ENCODE measurements around the gene LLPH.
A peak's percentile ranks its signal among the peaks of the same experiment; 100 is the strongest.

The LLPH gene

DNA sequence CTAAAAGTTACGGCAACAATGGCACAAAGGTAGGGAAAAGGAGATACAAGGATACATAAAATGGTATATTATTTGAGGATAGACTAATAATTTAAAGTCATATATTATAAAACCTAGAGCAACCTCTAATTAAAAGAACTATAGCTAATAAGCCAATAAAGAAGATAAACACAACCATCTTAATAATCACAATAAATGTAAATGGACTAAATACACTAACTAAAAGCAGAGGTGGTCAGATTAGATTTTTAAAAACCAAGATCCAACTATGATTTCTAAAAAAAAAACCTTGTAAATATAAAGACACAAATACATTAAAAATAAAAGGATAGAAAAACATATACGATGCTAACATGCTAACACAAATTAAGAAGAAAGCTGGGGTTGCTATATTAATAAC lies 10.7 kb upstream of the LLPH start:
- DNase-seq = no peak

DNA sequence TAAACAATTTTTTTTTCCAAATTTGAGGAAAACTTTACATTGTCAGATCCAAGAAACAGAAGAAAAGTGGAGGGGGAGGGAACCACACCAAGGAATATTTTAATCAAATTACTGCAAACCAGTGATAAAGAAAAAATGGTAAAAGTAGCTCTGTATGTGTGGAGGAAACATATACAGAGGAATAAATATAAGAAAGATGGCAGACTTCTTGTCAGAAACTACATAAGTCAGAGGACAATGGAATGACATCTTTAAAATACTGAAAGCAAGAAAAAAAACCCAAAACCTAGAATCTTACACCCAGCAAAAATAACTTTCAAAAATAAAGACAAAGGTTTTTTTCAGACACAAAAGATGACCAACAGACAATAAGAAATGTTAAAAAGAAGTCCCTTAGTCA lies 10.2 kb upstream of the LLPH start:
- DNase-seq = no peak

DNA sequence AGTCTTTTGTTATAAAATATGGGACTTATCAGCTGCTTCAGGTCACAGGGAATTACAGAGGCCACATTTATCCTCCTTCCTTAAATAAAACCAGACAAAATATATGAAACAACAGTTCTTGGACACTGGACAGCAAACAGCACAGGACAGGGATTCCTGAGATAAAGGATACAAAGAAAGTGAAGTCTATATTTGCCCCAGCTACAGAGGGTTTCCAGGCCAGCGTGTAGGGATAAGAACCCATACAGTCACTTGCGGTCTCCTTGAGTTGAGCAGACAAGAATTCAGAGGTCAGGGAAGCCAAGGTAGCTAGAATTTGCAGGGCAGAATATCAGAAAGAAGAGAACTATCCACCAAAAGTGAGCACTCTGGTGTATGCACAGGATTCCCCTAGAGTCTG lies 8.8 kb upstream of the LLPH start:
- no peak for DNase-seq

DNA sequence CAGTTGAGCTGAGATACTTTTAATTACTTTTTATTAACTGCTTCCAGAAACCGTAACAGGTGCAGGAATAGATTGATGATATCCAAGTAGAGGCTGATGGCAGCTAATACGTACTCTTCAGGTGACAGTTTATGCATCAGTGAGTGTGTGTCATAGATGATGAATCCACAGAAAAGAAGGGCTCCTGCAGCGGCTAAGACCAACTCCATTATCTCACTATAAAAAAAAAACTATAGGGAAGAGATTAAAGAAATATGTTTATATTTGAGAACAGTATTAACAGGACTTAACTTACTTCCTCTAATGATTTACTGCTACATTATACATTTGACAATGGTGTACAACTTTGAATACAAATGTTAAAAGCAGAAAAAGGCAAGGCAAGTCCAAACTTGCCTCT lies 7.4 kb upstream of the LLPH start:
- no peak for DNase-seq

DNA sequence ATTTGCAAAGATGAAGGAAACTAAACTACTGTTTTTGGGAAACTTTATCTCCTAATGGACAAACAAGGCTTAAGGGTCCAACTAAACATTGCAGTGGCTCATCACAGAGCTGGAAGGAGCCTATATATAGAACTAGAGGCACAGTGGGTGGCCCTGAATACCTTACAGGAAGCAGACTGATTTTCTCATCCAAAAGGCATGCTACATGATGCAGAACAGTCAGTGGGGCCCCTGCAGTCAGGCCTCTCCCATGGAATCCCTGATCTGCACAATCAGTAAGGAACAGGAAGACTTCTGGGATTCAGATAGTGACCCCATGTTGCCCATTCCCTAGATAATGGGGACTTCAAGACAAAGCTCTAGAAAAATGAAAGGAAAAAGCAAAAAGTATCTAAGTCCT lies 1.9 kb upstream of the LLPH start:
- no peak for DNase-seq

DNA sequence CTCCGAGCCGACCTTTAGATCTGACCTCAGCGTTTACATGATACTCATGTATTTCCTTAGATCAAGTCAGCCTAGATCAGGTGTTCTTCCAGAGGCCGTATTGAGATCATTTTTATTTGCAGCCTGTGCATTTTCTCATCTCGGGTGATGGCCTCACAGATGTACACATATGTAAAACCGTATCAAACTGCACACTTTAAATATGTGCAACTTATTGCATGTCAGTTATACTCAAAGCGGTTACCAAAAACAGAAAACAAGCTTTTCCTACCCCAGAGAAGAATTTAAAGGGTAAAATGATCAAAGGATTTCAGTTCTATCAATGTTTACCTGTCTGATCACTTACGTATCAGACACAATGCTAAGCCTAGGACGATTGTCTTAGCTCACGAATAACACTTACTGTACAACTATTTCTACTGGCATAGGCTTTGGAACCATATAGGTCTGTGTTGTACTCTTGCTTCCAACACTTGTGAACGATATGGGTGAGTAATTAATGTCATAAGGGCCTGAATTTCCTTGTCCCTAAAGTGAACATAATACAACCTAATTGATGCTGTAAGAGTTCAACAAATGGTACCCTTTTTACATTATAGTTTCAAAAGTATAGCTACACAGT lies 628 bp upstream of the LLPH start:
- DNase-seq = no peak

DNA sequence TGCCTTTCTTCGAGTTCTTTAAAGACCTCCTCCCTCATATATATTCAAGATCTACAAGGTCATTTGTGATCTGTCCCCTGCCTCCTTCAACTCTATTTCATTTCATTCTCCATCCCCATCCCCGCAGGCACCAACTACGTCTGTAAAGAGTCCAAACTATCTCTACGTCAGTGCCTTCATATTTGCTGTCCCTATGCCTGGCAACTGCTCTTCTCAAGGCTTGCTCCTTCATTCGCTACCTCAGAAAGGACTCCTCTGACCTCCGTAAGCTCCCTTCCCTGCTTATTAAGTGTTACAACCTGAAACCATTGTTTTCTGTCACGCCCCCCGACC lies 650 bp downstream of the LLPH start:
- DNase-seq = no peak

DNA sequence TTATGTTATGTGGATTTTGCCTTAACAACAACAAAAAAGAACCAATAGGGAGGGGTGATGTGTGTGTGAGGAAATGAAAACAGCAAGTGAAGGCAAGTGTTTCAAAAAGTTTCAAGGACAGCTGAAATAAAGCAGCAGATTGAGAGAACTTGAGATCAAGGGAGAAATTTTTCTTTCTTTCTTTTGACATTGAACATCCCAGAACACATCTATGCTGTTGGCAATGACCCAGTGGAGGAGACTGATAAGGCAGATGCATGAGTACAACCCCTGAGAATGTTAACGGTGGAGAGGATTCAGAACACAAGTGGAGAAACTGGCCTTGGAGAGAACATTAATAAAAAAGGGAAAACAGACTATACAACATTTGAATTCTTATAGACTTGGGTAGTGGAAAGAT lies 2.9 kb downstream of the LLPH start:
- no peak for DNase-seq

DNA sequence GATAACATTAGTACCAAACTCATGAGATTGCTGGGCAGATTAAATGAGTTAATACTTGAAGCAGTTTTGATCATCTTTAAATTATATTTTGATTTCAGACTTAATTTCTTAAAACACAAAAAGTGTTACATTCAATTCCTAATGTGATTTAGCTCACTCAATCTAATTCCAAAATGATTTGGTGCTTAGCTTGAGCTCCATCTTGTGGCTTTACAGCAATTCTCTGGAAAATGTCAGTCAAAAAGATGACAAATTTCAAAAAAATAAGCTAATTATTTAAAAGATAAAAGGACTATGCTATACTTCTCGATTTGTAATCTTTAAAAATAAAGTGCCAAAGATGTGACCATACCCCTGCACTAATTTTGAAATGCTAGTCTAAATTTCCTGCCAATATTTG lies 10.1 kb downstream of the LLPH start:
- no peak for DNase-seq

DNA sequence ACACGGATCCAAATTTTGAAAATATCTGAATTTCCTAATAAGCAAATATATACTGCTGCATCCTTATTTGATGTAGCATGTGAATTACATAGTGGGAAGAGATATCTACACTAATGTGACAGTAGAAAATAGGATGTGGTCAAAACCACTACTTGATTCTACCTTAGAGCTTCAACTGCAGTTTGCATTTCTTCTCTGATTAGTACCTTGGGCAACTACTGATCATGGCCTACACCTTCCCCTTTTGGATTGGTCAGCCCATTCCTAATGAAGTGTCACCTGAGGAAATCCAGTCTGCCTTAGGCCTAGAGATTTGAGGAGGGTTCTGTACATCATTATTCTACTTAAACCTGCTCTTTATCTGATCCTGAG lies 10.7 kb downstream of the LLPH start:
- DNase-seq = no peak

DNA sequence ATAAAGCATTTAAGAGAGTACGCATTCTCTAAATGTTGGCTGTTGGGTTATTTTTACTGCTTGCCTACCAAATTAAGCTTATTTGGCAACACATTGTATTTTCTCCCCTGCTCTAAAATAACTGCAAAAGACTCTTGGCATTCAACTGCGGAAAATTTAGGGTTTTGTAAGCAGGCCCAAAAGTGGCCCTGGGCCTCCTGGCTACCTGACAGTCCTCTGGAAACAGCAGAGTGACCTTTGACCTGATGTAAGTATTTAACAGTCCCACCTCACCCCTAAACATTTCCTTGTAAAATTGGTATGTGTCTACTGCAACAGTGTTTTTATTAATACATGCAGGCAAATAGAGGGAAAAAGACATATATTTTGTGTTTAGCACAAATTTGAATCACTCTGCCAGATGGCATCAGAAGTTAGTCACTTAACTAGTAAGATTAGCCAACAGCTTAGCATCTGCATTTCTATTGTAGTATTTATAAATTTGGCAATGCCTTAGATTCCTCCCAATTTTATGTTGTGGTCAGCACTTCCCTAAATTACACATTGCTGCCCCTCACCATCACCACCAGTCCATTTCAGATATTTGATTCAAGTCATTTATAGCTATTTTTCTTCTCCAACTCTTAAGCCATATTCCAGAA lies 11.2 kb downstream of the LLPH start:
- no peak for DNase-seq

DNA sequence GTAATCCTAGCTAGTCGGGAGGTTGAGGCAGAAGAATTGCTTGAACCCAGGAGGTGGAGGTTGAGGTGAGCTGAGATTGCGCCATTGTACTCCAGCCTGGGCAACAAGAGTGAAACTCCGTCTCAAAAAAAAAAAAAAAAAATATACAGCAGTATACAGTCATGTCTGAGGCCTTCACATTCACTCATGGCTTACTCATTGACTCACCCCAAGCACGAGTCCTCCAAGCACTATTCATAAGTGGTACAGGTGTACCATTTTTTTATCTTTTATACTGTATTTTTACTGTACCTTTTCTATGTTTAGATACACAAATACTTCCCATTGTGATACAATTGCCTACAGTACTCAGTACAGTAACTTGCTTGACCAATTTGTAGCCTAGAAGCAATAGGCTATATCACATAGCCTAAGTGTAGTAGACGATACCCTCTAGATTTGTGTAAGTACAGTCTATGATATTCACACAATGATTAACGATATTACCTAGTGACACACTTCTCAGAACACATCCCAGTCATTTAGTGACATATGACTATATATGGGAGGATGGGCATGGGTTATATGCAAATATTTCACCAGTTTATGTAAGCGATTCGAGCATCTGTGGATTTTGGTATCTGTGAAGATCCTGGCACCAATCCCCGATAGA lies 12.2 kb downstream of the LLPH start:
- DNase-seq = no peak

DNA sequence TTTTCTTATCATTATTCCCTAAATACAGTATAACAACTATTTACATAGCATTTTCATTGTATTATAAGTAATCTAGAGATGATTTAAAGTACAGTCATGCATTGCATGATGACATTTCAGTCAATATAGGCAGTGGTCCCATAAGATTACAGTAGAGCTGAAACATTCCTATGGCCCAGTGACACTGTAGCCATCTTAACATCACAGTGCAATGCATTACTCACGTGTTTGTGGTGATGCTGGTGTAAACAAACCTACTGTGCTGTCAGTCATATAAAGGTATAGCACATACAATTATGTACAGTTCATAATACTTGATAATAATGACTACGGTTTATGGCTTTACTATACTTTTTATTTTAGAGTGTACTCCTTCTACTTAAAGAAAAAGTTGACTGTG lies 13.3 kb downstream of the LLPH start:
- DNase-seq = no peak

DNA sequence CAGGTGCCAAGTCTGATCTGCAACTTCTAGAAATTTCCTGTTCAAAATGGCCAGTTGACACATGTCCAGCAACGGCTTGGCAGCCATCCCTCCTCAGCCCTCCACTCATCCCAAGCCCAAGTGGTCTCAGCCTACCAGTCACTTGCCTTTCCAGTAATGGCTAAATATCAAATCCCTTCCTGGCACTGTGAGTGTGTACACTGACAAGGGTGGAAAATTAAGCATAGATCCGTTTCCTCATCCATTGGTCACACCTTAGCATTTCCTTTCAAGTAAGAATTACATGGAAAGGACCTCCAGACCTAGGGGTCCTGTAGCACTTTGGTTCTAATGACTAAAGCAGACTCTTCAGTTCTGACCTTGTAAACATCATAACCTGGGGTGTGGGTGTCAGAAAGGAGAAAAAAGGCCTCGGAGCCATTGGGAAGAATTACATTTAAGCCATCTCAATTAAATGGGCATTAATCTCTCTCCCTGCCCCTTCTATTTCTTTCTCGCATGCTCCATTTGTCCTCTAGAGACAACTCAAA lies 15.4 kb downstream of the LLPH start:
- no peak for DNase-seq

DNA sequence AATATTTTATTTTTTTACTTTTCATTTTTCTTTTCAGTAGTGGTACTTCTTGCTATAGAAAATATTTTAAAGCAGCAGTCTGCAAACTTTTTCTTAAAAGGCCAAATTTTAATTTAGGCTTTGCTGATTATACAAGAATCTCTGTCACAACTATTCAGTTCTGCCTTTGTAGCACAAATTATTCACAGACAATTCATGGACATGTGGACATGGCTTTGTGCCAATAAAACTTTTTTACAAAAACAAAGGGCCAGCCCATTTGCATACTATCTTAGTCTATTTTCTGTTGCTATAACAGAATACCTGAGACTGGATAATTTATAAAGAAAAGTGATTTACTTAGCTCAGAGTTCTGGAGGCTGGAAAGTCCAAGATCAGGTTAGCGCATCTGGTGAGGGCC lies 17.1 kb downstream of the LLPH start:
- DNase-seq = no peak

DNA sequence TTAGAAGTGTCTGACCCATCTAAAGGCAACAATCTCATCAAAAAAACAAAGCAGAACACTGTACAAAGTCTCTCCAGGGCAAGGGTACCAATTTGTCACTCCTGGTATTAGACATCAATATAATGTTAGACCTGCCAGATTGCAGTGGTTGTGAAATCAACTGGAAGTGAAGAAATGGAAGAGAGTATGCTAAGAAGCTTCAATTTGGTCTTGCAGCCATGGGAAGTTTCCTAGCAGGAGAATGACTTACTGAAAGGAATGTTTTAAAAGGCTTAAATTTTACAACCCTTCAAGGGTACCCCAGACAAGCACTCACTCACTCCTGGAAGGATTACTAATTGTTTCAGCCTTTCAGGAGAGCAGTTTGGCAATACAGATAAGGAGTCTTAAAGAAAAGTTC lies 18.9 kb downstream of the LLPH start:
- DNase-seq = no peak

DNA sequence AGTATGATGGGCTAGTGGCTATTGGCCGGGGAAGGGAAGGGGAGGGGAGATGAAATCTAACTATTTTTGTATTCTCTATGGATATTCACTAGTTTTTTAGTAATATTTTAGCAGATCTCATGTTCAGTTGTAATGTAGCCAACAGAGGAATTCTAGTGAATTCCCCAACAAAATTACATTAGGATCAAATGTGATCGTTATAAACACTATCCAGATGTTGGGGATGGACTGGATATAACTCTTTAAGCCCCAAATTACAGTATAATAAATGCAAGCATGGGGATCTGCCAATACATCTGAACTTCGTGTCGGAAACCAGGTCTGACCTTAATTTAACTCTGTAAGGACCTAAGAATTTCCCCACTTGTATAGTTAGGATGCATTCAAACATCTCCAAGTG lies 21.5 kb downstream of the LLPH start:
- no peak for DNase-seq

DNA sequence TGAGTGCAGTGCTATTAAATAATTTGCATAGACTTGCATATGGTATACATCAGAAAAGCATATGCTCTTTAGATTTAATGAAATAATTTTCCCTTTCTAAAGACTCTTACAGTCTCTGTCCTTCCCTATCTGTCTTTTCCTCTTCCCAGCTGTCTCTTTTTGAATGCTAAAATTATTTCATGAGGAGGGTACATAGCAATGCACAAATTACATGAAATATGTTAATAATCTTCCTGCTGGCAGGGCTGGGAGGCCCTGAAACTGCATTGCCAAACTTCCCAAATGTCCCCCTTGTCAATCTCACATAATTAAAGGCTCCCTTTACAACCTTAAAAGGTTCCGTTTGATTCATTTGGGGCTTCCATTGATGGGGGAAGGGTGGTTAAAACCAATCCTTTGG lies 22.2 kb downstream of the LLPH start:
- DNase-seq = no peak

DNA sequence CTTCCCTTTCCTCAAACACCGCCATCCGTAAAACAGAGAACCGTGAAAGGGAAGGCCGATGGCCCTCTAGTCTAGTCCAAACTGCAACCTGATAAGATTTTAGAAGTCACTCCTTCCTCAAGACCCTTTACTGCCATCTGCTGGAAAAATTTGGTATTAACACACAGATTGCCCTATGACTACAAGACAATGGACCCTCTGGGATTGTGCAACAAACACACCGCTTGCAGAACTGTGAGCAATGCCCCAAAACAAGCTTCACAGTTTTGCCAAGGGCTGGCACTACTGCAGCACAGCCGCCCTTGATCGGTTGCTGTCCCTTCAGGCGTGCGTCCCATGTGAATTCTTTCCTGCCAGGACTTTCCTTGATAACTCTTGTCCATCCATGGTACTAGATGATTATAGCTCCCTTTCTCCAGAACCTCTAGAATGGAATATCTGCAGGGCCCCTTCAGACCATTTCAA lies 23.1 kb downstream of the LLPH start:
- DNase-seq = peak; percentile 49

DNA sequence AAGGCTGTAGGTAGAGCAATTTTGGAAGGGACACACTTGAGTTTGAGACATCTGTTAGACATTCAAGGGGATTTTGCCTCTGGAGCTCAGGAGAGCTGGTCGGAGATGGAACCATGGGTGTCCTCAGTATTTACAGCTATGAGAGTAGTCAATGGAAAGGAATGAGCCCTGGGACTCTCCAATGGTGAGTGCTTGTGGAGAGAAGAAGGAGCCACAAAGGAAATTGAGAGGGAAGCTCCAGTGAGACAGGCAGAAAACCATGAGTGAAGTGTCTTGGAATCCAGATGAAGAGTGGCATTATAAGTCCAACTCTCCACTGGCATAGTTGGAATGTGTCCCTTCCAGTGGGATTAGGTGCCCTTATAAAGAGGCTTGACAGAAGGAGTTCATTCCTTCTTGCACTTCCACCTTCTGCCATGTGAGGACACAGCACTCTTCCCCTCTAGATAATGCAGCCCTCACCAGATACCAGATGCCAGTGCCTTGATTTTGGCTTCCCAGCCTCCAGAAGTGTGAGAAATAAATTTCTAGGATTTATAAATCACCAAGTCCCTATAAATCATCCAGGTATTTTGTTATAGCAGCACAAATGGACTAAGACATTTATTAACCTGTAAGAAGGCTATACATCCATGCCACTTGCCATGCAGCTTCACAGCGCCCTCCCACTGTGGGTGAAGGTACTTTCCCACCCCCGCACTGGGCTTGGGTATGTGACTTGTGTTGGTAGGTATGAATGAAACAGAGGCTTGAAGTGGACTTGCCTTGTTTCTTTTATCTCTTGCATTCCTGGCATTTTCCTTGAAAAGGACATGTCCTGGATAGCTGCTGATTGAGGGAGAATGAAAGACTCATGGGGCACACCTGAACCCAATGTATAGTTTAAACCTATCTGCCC lies 27.3 kb downstream of the LLPH start:
- peak; percentile 32 for DNase-seq

DNA sequence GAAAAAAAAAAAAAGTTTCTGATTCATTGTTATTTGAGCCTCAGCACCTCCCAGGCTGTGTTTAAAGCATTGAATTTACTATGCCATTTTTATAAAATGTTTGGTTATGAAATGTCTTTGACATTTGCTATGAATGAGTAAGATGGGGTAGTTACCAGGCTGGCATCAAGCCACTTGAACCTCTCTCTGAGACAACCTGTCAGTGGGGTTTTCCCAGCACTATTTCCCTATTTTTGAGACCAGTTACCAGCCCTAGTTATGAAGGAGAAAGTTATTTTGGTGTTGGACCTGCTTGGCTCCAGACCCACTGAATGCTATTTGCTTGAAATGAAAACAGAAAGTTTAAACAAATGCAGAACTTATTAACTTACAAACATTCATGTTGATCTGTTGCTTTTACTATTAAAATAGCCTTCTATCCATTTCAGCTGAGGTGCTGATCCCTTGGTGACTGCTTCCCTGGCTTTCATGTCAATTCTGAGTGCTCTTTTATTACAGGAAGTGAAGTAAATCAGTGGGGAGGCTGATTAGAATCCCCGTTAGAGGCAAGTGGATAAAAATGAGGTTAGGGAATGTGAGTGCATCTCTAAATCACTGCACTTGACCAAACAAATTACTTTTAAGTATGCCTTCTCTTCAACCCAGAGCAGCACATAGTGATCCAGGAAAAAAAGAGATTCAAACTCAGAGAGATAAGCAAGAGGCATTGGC lies 37.8 kb downstream of the LLPH start:
- DNase-seq = no peak

DNA sequence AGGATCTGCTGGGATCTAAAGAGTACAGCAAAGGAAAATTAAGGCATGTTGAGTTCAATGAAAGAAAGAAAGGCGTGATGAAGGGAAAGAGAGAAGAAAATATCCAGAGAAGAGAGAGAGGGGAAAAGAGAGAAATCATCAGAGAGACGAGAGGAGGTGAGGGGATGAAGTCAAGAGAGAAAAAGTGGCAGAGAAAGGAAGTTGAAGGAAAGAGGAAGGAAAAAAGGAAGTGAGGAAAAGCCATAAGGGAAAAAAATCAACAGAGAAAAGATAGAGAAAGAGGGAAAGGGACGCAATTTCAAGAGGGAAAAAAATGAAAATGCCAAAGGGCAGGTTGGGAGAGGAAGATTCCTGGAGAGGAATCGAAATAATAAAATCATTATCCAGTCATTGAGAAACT lies 40.4 kb downstream of the LLPH start:
- no peak for DNase-seq

All from activated CD4-positive, alpha-beta T cell treated with anti-CD3 and anti-CD28 coated beads for 48 hours (primary cell).